Measurements from ENCODE around the gene PLEKHG5. TPM values are rescaled to one million over a fixed set of nuclear protein-coding genes. Genes with fewer than 3 reads are reported as not detected.
"Not testable (repeated sequence)": the region's sequence is repeated elsewhere in the genome, so short reads cannot be mapped to it uniquely, and the experiment has no call there.

Gene PLEKHG5
- total and polyA plus RNA-seq, 2 donors (not counting 1 experiment from before 2014, with no cell fraction given) = 0.42 to 3.3 TPM

- no peak overlapping the region for H3K4me3 ChIP-seq (replicated peaks in 1 of 4; ENCODE audit: control extremely low read depth in 1 of 4, insufficient read depth in 1 of 4, low read depth in 3 of 4, low read length in 4 of 4)
- H2AFZ ChIP-seq (ENCODE audit: low read length) = no peak overlapping the region
- H3K9me3 ChIP-seq (ENCODE audit: control insufficient read depth, insufficient read depth, low read depth, low read length) = no peaks in the 10 kb centered on the region
- peaks cover 35% of the 10 kb centered on the region for H3K27me3 ChIP-seq (ENCODE audit: control insufficient read depth, insufficient read depth, low read length)
- H3K4me2 ChIP-seq (ENCODE audit: extremely low read depth, insufficient read depth, low read length) = no peak overlapping the region
- no peak overlapping the region for H3K9ac ChIP-seq (ENCODE audit: insufficient read depth, low read length)
- no peaks in the 10 kb centered on the region for H3K36me3 ChIP-seq (ENCODE audit: control insufficient read depth, insufficient read depth, low read length)
- no peak overlapping the region for H3K27ac ChIP-seq (ENCODE audit: insufficient read depth, low read length)
- no peak for DNase-seq (ENCODE audit: low read depth in 2 of 2)
- H4K20me1 ChIP-seq (ENCODE audit: control insufficient read depth, extremely low read depth, insufficient read depth, low read length) = no peaks in the 10 kb centered on the region
- H3K79me2 ChIP-seq (ENCODE audit: control insufficient read depth, insufficient read depth, low read length) = no peaks in the 10 kb centered on the region
- peak; percentile 83 for TF ChIP-seq EZH2 (IDR thresholded peaks at IDR 0.05; ENCODE audit: low read length, missing control alignments)
- no peak for TF ChIP-seq CTCF (conservative IDR thresholded peaks at IDR 0.05 in 1 of 2, IDR thresholded peaks at IDR 0.05 in 1 of 2; ENCODE audit: low read depth in 1 of 2, low read length in 2 of 2)
- no peaks in the 10 kb centered on the region for H3K4me1 ChIP-seq (ENCODE audit: control insufficient read depth, extremely low read depth, insufficient read depth, low read length)
These were observed 44.2 kb downstream of the PLEKHG5 start for GRCh38 chr1:6447016-6447817.

GRCh38 chr1:6446665-6447015, 44.8 kb downstream of the PLEKHG5 start:
- H3K27me3 ChIP-seq (ENCODE audit: control insufficient read depth, insufficient read depth, low read length) = peaks cover 35% of the 10 kb centered on the region
- H2AFZ ChIP-seq (ENCODE audit: low read length) = no peak overlapping the region
- no peak overlapping the region for H3K4me3 ChIP-seq (replicated peaks in 1 of 4; ENCODE audit: control extremely low read depth in 1 of 4, insufficient read depth in 1 of 4, low read depth in 3 of 4, low read length in 4 of 4)
- H3K27ac ChIP-seq (ENCODE audit: insufficient read depth, low read length) = no peak overlapping the region
- TF ChIP-seq EZH2 (IDR thresholded peaks at IDR 0.05; ENCODE audit: low read length, missing control alignments) (no peak), CTCF (conservative IDR thresholded peaks at IDR 0.05 in 1 of 2, IDR thresholded peaks at IDR 0.05 in 1 of 2; ENCODE audit: low read depth in 1 of 2, low read length in 2 of 2) (no peak)
- no peaks in the 10 kb centered on the region for H3K36me3 ChIP-seq (ENCODE audit: control insufficient read depth, insufficient read depth, low read length)
- H3K79me2 ChIP-seq (ENCODE audit: control insufficient read depth, insufficient read depth, low read length) = no peaks in the 10 kb centered on the region
- no peaks in the 10 kb centered on the region for H4K20me1 ChIP-seq (ENCODE audit: control insufficient read depth, extremely low read depth, insufficient read depth, low read length)
- no peak overlapping the region for H3K4me2 ChIP-seq (ENCODE audit: extremely low read depth, insufficient read depth, low read length)
- no peaks in the 10 kb centered on the region for H3K9me3 ChIP-seq (ENCODE audit: control insufficient read depth, insufficient read depth, low read depth, low read length)
- H3K9ac ChIP-seq (ENCODE audit: insufficient read depth, low read length) = no peak overlapping the region
- DNase-seq (ENCODE audit: low read depth in 2 of 2) = no peak
- no peaks in the 10 kb centered on the region for H3K4me1 ChIP-seq (ENCODE audit: control insufficient read depth, extremely low read depth, insufficient read depth, low read length)

DNA sequence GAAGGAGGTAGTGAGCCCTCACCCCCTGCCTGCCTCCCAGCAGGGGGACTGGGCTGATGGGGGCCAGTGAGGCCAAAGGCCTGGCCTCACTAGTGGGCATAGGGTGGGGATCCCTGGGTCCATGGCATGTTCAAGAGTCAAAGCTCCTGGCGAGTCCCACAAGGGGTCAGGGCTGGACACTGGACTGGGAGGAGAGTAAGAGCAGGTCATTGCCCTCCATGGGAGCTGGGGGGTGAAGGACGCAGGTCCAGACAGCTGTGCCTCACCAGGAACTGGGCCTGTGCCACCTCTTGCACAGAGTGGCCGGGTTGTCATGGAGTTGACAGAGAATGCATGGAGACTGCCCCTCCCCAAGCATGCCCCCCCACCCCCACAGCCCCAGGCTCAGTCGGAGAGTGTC, 45.5 kb downstream of the PLEKHG5 start:
- not testable (repeated sequence) for H4K20me1 ChIP-seq (ENCODE audit: control insufficient read depth, extremely low read depth, insufficient read depth, low read length); H3K9me3 ChIP-seq (ENCODE audit: control insufficient read depth, insufficient read depth, low read depth, low read length); DNase-seq (ENCODE audit: low read depth in 2 of 2); H2AFZ ChIP-seq (ENCODE audit: low read length); H3K4me2 ChIP-seq (ENCODE audit: extremely low read depth, insufficient read depth, low read length); H3K4me1 ChIP-seq (ENCODE audit: control insufficient read depth, extremely low read depth, insufficient read depth, low read length); H3K4me3 ChIP-seq (replicated peaks in 1 of 4; ENCODE audit: control extremely low read depth in 1 of 4, insufficient read depth in 1 of 4, low read depth in 3 of 4, low read length in 4 of 4); H3K9ac ChIP-seq (ENCODE audit: insufficient read depth, low read length); H3K79me2 ChIP-seq (ENCODE audit: control insufficient read depth, insufficient read depth, low read length); H3K36me3 ChIP-seq (ENCODE audit: control insufficient read depth, insufficient read depth, low read length); H3K27ac ChIP-seq (ENCODE audit: insufficient read depth, low read length)
- H3K27me3 ChIP-seq (ENCODE audit: control insufficient read depth, insufficient read depth, low read length) = peaks cover 35% of the 10 kb centered on the region
